Measurements from ENCODE around the gene KAZALD1. TPM values are rescaled to one million over a fixed set of nuclear protein-coding genes. Genes with fewer than 3 reads are reported as not detected.

The KAZALD1 gene
- polyA plus RNA-seq, 2 of the 4 experiments (the other 2 are of a cell fraction) = 4.3 to 4.5 TPM

DNA sequence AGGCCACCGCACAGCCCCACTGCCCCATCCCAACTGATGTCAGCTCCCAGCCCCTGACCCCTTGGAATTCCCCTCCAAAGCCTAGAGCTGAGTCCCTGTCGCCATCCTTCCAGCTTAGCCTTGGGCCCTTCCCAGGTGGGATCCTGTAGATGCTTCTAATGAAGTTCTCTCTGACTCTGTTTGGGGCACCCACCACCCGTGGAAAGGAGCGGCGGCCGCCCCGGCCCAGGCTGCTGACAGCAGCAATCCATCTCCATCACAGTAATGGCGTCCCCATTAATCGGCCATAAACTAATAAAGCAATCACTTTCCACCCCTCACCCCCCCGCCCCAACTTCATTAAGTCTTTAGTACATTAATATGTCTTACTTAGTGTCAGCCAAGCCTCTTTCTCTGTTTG lies 25.6 kb downstream of the KAZALD1 start (continued):
- TF ChIP-seq GATA3 (IDR thresholded peaks at IDR 0.05; ENCODE audit: borderline replicate concordance) = no peak

DNA sequence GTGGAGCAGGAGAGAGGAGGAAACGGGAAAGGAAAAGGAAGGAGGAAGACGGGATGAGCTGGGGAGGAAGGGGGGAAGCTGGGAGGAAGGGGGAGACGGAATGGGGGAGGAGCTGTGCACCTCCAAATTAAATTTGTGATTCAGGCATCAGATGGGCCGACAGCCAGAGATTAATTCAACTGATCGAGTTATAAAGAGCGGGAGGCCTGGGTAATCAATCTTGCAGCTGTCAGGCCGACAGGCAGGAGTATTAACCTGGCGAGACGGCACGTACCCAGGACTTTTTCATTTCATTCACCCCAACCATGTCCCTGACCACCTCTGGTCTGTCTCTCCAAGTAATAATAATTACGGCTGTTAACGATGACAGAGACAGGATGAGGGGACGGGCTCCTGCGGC lies 26.2 kb downstream of the KAZALD1 start:
- DNase-seq (ENCODE audit: low read depth in 1 of 2, low spot score in 1 of 2) (no peak), FAIRE-seq (no peak), ATAC-seq (no peak)
- no peak overlapping the region for H3K27ac ChIP-seq
- H3K4me2 ChIP-seq = no peak overlapping the region
- ChIA-PET CTCF (interaction anchor here (0.8 to 65.1 kb wide), 6 partner anchors 9 to 54 kb away, joined by 3 to 2364 read pairs (median 5); partner anchors contain the start of genes KAZALD1, PDZD7 and SFXN3), POLR2A (no interaction called here)
- WGBS (ENCODE audit: missing lambda C conversion rate) = 84% methylated on average over 14 of the region's 14 CpGs
- H3K9me3 ChIP-seq = no peaks in the 10 kb centered on the region
- peaks cover 45% of the 10 kb centered on the region for H3K4me1 ChIP-seq
- H3K4me3 ChIP-seq = no peak overlapping the region
- TF ChIP-seq RARB (CRISPR knock-in tag; IDR thresholded peaks at IDR 0.05) (no peak), EP300 (IDR thresholded peaks at IDR 0.05) (no peak), CHD2 (IDR thresholded peaks at IDR 0.05; ENCODE audit: low read length, partially characterized antibody) (no peak), POLR2A (IDR thresholded peaks at IDR 0.05; ENCODE audit: low read length) (no peak), TFCP2L1 (CRISPR knock-in tag; IDR thresholded peaks at IDR 0.05) (no peak), KDM1A (IDR thresholded peaks at IDR 0.05; ENCODE audit: low read depth) (no peak)

DNA sequence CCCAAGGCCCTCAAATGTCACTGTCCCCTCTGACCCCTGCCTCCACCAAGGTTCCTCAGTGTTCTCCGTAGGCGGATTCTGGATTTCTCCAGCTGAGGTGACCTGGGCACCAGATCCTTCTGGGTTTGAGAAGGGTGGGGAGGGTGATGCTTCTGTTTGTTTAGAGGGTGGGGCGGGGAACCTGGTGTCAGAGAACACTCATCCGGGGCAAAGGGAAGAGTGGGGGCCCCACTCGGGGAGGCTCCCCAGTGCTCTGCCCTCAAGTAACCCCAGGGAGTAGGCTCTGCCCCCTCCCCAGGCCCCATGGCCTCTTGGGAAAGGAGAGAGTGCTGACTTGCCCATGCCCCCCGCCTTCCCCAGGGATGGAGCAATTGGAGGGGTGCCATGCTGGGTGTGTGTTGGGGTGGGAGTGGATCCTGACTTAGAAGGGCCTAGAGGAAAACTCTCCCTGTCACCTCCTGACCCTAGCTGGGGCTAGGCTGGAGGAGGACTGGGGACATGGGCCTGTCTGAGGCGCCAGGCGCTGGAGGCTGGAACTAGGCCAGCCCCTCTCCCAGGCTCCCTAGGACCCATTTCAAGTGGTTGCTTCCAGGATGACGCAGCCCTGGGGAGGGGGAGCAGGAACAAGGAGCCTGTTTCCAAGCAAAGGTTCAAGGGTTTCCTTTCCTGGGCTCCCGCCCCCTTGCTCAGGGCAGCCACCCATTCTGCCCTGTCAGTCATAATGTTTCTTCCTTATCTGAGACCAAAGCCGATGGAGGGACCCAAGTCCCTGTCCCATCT lies 27.9 kb downstream of the KAZALD1 start:
- Histone ChIP-seq H3K4me1 (peaks cover 63% of the 10 kb centered on the region), H3K4me2 (peak overlapping the region; percentile 72), H3K27ac (peak overlapping the region; percentile 62 to 73; a peak in 5 of 6 replicates), H3K4me3 (no peak overlapping the region), H3K9me3 (no peaks in the 10 kb centered on the region)
- no peak for ATAC-seq
- ChIA-PET POLR2A (no interaction called here), CTCF (interaction anchor here (2.0 to 65.1 kb wide), 4 partner anchors 9 to 53 kb away, joined by 6 to 2364 read pairs (median 21); partner anchors contain the start of genes KAZALD1, PDZD7 and SFXN3)
- WGBS (ENCODE audit: missing lambda C conversion rate) = 69% methylated on average over 11 of the region's 11 CpGs
- TF ChIP-seq CHD2 (IDR thresholded peaks at IDR 0.05; ENCODE audit: low read length, partially characterized antibody) = no peak
- TF ChIP-seq NPAS2 (CRISPR knock-in tag; IDR thresholded peaks at IDR 0.05; ENCODE audit: borderline replicate concordance) = no peak
- TF ChIP-seq MAZ (IDR thresholded peaks at IDR 0.05; ENCODE audit: borderline replicate concordance, low read depth, low read length) = no peak
- FAIRE-seq = no peak
- peak in 1 of 2 experiments; percentile 39 for DNase-seq (ENCODE audit: low read depth in 1 of 2, low spot score in 1 of 2)

DNA sequence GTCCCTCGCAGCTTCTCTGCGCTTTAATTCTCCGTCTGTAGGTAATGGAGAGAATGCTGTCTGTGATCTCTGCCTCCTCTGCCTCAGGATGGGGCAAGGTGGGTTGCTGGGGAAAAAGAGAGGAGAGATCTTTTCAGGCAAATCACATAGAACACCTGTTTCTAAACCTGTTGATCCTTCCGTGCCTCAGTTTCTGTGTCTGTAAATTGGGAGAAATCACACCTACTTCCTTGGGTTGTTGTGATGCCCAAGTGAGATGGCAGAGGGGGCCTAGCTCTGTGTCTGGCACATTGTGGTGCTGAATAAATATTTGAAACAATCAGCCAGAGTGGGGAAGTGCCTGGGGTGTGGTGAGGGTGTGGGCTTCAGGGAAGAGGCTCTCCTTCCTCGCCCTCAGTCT lies 28.8 kb downstream of the KAZALD1 start:
- peaks cover 68% of the 10 kb centered on the region for H3K4me1 ChIP-seq
- DNase-seq (ENCODE audit: low read depth in 1 of 2, low spot score in 1 of 2) (no peak), ATAC-seq (no peak), FAIRE-seq (no peak)
- TF ChIP-seq RCOR1 (IDR thresholded peaks at IDR 0.05; ENCODE audit: low read depth, low read length) (no peak), SREBF2 (IDR thresholded peaks at IDR 0.05) (no peak), TFCP2L1 (CRISPR knock-in tag; IDR thresholded peaks at IDR 0.05) (no peak), HOXA7 (CRISPR knock-in tag; IDR thresholded peaks at IDR 0.05) (no peak), MYC (IDR thresholded peaks at IDR 0.05; ENCODE audit: borderline replicate concordance, low read length) (no peak), KDM1A (IDR thresholded peaks at IDR 0.05; ENCODE audit: low read depth) (no peak), NFE2L2 (conservative IDR thresholded peaks at IDR 0.05; ENCODE audit: low read length) (no peak), HOXB13 (CRISPR knock-in tag; IDR thresholded peaks at IDR 0.05; ENCODE audit: low read depth) (no peak)
- TF ChIP-seq, protein P1, sequence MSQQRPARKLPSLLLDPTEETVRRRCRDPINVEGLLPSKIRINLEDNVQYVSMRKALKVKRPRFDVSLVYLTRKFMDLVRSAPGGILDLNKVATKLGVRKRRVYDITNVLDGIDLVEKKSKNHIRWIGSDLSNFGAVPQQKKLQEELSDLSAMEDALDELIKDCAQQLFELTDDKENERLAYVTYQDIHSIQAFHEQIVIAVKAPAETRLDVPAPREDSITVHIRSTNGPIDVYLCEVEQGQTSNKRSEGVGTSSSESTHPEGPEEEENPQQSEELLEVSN (IDR thresholded peaks at IDR 0.05; ENCODE audit: borderline replicate concordance, low read depth) = no peak
- TF ChIP-seq, protein P2, sequence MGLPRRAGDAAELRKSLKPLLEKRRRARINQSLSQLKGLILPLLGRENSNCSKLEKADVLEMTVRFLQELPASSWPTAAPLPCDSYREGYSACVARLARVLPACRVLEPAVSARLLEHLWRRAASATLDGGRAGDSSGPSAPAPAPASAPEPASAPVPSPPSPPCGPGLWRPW (IDR thresholded peaks at IDR 0.05) = no peak
- TF ChIP-seq, protein P3, sequence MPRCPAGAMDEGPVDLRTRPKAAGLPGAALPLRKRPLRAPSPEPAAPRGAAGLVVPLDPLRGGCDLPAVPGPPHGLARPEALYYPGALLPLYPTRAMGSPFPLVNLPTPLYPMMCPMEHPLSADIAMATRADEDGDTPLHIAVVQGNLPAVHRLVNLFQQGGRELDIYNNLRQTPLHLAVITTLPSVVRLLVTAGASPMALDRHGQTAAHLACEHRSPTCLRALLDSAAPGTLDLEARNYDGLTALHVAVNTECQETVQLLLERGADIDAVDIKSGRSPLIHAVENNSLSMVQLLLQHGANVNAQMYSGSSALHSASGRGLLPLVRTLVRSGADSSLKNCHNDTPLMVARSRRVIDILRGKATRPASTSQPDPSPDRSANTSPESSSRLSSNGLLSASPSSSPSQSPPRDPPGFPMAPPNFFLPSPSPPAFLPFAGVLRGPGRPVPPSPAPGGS (IDR thresholded peaks at IDR 0.05) = no peak
- TF ChIP-seq, protein P4, sequence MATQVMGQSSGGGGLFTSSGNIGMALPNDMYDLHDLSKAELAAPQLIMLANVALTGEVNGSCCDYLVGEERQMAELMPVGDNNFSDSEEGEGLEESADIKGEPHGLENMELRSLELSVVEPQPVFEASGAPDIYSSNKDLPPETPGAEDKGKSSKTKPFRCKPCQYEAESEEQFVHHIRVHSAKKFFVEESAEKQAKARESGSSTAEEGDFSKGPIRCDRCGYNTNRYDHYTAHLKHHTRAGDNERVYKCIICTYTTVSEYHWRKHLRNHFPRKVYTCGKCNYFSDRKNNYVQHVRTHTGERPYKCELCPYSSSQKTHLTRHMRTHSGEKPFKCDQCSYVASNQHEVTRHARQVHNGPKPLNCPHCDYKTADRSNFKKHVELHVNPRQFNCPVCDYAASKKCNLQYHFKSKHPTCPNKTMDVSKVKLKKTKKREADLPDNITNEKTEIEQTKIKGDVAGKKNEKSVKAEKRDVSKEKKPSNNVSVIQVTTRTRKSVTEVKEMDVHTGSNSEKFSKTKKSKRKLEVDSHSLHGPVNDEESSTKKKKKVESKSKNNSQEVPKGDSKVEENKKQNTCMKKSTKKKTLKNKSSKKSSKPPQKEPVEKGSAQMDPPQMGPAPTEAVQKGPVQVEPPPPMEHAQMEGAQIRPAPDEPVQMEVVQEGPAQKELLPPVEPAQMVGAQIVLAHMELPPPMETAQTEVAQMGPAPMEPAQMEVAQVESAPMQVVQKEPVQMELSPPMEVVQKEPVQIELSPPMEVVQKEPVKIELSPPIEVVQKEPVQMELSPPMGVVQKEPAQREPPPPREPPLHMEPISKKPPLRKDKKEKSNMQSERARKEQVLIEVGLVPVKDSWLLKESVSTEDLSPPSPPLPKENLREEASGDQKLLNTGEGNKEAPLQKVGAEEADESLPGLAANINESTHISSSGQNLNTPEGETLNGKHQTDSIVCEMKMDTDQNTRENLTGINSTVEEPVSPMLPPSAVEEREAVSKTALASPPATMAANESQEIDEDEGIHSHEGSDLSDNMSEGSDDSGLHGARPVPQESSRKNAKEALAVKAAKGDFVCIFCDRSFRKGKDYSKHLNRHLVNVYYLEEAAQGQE (IDR thresholded peaks at IDR 0.05) = no peak
- POLR2A ChIA-PET = no interaction called here
- peak overlapping the region; percentile 62 to 73 for H3K27ac ChIP-seq
- CTCF ChIA-PET = interaction anchor here (0.6 to 65.1 kb wide), 8 partner anchors 8 to 69 kb away, joined by 3 to 2364 read pairs (median 60); partner anchors contain the start of genes KAZALD1, PDZD7 and SFXN3
- peak overlapping the region; percentile 72 for H3K4me2 ChIP-seq
- no peaks in the 10 kb centered on the region for H3K9me3 ChIP-seq
- 90% methylated on average over 5 of the region's 5 CpGs for WGBS (ENCODE audit: missing lambda C conversion rate)
- no peak overlapping the region for H3K4me3 ChIP-seq
